Activated T-helper 1 cell treated with Interleukin-2 at 50 U/mL for 16 hours (primary cell): ENCODE data around the gene IGSF9B.

Experiments used
- DNase-seq: peaks from one replicate; pipeline ENCODE4 v3.0.0-alpha.2; 2020; ENCODE audit warnings: low read depth

IGSF9B gene

DNA sequence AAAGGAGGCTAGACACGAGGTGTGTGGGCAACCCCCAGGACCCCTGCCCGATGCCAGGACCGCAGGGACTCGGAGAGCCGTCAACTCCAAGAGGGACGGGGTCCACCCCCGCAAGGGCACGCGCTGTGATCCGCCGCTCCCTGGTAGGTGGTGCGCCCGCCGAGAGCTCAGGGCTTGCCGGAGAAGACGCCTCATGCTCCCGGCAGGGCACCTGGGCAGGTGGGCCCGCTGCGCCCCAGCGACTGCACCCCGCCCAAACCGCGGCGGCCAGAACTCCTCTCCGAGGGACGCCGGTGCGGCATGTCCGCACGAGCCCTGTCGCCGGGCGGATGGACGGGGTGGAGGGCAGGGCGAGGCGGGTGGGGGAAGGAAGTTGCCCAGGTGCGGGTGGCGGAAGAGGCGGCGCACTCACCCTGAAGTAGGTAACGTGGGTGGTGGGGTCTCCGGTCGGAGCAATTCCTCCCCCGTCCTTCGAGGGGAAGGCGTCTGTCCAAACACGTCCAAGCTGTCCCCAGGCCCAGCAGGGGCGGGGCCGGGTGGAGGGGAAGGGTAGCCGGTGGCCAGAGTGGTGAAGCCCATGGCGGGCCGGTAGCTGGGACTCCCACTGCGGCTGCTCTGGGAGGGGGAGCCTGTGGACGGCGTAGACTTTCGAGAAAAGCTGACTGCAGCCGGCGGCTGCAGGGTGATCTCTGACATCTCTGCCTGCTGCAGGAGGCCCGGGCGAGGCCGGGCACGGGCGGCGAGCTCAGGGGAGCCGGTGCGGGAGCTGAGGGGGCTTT lies 37.2 kb downstream of the IGSF9B start:
- no peak for DNase-seq

DNA sequence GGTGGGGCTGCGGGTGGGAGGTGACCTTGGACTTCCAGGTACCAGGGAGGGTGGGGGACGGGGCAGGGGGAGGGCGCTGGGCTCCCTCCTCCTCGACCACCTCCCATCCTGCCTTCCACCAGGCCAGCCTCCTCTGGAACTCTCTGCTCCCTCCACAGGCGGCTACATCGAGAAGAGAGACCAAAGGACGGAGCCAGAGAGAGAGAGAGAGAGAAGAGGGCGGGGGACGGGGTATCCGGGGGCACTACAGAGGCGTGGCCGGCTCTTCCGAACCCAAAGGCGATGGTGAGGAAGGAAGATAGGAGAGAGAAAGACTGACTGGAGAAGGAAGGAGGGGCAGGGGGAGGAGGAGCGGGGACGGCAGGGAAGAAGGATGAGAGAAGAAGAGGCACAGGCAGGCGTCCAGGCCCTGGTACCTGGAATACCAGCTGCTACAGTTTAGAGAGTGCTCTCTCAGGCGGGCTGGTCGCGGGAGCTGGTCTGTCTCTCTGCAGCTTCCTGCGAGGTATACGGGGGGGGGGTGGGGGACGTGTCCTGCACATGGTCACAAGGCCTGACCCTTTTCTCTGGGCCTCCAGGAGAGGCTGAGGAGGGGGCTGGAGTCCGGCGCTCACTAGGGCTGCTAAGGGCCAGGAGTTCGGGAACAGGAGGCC lies 38.0 kb downstream of the IGSF9B start:
- no peak for DNase-seq

DNA sequence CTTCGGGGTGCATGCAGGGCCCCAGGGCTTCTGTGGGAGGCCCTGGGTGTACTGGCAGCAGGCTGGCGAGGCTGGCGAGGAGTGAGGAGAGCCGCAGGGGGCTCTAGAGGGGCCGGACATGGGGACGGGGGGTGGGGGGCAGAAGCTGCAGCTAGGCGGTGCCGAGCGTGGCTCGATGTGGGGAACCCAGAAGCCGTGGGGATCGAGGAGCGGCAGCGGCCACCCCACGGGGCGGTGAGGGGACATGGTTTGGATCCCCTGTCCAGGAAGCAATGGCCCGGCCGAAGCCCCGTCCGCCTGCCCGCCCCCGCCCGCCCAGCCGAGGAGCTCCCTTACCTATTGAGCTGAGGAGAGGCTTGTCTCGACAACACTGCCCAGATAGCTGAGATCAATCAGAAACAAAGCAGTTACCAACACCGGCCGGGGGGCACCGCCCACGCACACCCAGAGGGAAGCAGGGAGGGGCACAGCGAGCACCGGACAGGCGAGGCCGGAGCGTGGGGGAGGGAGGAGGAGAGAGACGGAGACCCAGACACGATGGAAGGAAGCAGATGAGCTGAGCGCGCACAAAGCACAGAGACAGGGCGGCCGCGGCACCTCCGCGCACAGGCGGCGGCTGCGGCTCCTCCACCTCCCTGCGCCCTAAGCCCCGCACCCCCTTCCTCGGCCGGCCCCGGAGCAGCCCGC lies 38.7 kb downstream of the IGSF9B start:
- DNase-seq: no peak

DNA sequence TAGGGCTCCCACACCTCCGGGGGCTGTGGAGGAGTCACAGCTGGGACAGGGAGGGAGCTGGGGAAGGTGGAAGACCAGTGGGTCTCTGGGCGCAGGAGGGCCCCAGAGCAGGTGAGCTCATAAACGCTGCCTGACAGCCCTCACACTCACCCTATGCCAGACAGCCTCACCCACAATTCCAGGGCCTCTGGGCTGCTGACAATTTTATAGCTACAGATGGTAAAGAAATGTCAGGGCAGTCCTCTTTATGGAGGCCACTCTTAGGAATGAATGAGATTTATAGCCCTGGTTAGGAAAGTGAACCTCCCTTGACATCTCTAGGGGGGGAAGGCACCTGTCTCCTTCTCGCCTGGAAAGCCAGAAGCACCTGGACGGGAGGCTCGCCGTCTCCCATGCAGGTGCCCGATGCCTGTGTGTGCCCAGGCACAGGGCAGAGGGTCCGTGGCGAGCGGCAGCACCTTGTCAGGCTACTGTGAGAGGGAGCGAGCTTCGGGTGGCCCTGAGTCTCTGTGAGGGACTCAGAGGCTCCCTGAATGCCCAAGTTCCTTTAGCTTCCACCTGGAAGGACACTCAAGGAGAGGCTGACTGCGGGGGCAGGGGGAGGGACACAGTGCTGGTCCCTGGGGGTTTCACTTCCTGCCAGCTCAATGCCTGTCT lies 39.9 kb downstream of the IGSF9B start:
- no peak for DNase-seq

DNA sequence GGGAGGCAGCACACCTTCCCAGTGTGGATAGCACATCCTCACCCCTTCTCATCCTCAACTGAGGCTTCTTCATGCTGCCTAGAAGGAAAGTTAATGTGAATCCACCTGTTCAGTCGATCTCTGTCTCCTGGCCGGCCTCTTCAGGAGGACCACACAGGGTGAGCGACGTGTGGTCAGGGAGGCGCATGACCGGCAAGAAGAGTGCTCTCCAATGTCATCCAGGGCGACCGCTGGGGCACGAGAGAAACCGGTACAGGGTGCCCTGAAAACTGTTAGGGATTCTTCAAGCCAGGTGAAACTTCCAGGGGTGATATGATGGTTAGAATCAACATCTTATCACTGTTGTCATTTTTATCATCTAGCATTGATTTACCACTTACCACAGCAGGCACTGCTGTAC lies 43.0 kb downstream of the IGSF9B start:
- DNase-seq: no peak

DNA sequence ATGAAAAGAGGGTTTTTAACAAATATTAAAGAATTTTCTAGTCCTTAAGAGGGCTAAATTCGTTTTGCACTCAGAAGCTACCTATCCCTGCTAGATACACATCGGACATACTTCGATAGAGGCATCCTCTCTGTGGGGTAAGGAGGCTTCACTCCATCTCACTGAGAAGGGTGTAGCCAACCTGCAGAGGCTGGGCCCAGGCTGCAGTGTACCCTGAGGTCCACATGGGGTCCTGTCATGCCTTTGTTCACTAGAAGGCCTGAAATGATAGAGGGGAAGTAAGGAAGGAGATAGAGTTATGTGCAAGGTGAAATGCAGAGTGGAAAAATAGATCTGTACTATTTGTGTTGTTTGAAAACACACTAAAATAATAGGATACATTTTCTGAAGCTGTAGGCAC lies 45.6 kb downstream of the IGSF9B start:
- no peak for DNase-seq

DNA sequence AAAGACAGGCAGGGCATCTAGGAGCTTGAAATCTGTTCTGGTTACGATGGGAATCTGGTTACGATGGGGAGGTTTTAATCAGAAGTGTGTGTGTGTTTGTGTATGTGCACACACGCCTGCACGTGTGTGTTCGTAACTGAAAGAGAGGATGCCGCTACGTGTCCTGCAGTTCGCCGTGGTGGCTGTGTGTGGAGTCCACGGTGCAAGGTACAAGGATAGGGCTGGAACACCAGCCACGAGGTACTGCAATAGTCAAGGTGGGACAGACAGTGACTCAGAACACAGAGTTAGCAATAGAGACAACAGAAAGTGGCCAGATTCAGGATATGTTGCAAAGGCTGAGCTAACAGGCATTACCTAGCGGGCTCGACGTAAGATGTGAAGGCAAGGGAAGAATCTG lies 46.7 kb downstream of the IGSF9B start:
- no peak for DNase-seq

DNA sequence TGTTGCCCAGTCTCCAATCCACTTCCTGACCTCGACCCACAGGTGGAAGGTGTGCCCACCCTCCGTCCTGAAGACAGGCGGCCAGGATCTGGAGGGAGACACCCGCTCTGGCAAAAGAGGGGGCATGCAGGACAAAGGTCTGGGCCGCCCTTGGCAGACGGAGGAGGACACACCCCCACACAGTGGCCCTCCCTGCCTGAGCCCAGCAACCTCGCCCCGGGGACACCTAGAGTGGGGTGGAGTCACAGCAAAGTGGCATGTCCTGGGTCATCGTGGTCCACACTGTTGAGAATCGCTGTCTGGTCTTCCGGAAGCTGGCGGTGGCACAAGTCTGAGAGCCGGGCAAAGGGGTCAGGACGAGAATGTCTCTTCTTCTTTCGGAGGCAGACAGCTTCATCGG lies 47.9 kb downstream of the IGSF9B start:
- DNase-seq: no peak

DNA sequence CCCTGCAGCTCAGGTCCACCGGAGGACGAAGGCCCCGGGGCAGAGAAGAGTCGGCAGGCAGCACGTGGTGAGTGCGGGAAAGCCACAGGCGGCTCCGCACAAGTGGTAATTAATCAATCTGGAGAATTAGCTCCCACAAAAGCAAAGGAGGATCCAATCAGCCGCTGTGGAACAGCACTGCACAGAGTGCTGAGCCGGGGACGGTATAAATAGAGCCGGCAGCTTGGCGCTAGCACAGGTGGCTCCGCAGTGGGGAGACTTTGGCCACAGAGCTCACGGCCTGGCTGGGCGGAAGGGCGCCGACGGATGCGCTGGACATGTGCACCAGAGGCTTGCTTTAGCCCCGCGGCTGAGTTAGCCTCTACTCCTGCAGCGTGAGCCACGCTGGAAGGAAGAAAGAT lies 48.9 kb downstream of the IGSF9B start:
- no peak for DNase-seq

DNA sequence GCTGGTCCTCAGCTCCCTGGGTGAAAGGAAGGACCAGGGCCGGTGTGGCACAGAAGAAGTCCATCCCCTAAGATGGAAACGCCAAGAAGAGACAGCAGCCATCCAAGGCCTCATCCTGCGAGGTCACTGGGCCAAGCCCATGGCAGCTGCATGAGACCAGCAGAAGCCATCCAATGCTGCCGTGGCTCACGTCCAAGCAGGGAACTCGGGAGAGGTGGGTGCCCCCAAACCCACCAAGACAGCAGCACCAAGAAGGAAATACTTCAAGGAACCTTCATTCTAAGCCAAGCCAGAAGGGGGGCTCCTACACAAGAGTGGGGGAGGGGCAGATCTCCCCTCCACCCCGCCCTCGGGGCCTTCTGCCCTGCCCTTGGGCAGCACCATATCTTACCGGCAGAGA lies 49.6 kb downstream of the IGSF9B start:
- DNase-seq: no peak

DNA sequence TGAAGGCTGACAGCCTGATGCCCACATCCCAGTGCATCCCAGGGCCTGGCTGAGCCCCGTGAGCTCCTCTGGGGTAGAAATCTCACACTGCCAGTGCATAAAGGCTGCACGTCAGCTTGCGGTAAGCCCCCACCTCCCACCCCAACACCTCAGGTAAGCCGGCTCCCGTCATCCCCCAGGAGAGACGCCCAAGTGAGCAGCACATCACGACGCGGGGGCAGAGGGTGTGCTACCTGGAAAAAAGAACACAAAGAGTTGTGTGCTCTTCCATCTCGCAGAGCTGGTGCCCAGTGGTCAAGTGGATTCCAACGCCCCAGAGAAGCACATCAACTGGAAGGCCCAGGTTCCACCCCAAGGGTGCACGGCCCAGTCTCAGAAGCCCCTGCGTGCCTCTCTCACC lies 50.0 kb downstream of the IGSF9B start:
- no peak for DNase-seq

DNA sequence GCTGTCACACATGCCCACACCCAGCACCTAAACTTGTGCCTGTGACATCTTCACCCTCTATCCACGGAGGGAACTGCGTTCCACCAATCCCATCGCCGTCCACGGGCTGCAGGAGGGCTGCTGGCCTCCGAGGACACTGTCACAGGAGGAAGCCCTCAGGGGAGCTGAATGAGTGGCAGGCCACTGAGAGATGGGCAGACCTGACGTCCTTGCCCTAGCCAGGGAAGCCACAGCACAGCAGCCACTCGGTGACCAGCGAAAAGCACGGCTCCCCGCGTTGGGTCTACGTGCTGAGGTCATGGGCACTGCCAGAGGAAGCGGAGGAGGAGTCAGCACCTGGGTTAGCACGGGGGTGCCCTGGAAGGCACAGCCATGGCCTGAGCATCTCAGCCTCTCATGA lies 50.5 kb downstream of the IGSF9B start:
- DNase-seq: no peak

DNA sequence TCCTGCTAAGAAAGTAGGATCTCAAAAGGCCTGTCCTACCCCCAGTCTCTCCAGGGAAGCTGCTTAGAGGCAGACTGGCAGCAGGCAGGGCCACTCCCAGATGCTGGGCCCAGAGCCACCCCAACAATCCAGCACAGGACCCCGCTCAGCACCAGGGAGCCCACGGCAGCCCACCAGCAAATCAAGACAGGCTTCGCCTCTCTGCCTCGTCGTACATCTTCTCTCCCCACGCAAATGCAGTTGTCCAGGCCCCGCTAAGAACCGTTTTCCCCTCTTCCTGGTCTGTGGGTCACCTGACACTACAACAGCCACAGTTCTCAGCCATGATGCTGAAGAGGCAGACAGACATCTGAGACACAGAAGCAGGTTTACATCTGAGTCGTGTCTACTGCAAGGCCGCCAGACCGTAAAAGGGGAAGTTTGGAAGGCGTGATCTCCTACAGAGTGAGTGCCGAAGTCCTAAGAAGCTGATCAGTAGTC lies 51.1 kb downstream of the IGSF9B start:
- no peak for DNase-seq

DNA sequence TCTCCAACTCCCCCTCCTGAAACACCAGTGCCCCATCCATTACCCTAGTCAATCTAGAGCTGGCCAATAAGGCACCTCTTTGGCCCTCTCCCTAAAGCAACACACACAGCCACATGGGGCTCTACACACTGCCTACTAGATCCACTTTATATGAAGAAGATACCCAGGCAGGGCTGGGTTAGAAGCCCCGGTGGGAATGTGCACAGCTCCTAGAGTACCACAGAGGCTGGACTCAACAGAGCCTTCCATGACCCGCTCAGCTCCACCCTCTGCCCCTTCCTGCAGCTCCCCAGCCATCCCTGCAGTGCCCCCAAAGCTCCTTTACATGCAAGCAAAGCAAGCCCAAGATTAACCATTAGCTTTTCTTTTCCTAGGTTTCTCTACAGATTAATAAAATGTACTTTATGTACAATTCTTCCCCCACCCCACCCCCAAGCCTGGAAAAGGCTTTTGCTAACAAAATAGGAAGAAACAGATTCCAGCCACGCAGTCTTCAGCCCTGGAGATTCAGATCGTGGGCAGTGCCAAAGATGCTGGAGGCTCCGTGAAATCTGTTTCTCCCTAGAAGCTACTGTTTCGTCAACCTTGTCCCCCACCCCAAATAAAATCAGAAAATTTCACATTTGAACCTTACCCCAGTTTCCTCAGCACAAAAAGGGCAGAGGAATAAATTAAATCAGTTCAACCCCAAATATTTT lies 51.8 kb downstream of the IGSF9B start:
- no peak for DNase-seq

DNA sequence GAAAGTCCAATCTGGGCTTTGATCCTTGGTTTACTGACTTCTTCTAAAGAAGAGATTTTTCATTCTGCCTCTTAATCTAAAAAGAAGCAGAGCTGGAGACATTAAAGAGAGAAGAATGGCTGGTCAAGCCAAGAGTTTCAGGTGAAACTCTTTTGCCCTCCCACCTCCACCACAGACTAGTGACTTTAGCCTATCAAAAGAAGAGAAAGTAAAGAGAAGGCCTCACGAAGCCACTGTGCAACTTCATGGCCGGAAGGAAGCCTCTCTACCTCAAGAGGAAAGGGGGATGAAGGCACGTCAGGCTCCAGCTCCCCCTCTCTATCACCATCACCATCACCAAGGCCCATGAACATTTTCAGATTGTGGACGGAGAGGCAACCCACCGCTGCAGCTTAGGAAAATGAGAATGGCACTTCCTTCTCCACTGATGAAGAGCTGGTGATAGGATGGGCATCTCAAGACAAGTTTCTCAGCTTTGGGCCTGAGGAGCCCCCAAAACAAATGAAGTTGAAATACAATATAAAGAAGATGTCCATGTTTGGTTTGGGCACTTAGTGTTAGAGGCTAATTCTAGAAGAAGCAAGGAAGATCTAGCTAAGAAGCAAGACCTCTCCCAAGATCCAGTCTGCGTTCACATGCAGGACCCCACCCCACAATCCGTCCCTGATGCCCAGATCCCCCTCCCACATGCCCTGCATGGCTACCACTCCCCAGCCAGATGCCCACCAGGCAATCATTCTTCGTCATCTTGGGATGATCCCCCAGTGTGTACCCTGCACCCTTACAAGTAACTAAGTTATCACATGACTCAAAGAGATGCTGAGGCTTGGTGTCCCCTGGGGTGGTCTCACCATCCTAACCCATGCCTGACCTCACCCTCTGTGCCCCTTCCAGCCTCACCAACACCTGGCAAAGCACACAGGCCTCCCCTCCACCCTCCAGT lies 52.6 kb downstream of the IGSF9B start:
- no peak for DNase-seq

DNA sequence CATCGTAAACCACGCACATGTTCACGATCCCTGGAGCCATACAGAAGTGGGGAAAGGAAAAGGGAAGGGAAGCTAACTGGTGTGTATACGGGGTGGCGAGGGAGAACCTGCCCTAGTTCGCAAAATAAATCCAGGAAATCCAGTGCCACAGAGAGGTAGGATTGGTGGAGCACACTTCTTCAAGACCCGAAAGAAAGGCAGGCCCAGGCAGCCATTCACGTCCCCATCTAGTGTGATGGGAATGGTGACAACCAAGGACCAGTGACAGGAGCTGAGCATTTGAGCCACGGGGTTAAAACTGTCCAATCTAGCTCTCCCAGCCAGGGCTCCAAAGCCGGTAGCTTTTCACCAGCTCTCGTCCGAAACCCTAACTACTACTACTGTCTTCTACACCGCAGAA lies 53.7 kb downstream of the IGSF9B start:
- no peak for DNase-seq

DNA sequence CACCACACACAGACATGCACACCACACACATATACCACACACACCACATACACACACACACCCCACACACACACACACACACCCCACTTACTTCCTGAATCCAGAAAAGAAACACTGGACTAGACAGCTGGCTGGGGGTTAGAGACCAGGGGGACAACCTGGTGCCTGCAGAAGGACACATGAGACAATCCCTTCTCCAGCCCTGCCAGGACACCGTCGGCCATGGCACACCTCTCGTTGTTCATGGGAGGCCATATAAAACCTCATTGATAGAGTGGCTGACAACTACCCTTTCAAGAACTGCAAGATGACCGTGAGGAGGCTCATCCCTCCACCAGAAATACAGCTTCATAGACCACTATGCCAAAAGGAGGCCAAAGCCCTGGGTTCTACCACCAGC lies 54.3 kb downstream of the IGSF9B start:
- no peak for DNase-seq

DNA sequence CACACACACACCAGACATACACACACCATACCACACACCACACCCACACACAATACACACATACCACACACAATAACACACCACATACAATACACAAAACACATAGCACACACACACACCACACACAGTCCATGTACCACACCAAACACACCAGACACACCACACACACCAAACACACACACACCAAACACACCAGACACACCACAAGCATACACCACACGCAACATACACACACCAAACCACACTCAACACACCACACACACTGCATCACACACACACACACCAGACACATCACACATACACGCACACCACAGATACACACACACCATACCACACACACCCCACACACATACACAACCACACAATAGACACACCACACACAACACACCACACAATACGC lies 54.8 kb downstream of the IGSF9B start:
- DNase-seq: no peak

DNA sequence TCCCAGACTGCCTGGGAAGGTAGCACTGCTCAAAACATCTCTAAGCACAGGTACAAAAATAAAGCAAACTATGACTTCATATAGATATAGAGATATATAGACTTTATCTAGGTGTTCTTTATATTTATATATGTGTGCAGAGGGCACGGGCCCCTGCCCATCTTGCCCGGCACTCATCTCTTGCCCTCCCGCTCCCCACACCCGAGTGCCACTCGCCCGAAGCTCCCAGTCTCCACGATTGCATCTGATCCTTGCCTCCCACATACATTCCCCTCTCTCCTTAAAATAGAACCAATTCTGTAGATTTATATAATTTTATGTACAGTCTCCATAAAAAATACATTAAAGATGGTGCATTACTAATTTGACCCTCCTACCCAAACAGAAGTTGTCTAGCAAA lies 55.5 kb downstream of the IGSF9B start:
- no peak for DNase-seq

DNA sequence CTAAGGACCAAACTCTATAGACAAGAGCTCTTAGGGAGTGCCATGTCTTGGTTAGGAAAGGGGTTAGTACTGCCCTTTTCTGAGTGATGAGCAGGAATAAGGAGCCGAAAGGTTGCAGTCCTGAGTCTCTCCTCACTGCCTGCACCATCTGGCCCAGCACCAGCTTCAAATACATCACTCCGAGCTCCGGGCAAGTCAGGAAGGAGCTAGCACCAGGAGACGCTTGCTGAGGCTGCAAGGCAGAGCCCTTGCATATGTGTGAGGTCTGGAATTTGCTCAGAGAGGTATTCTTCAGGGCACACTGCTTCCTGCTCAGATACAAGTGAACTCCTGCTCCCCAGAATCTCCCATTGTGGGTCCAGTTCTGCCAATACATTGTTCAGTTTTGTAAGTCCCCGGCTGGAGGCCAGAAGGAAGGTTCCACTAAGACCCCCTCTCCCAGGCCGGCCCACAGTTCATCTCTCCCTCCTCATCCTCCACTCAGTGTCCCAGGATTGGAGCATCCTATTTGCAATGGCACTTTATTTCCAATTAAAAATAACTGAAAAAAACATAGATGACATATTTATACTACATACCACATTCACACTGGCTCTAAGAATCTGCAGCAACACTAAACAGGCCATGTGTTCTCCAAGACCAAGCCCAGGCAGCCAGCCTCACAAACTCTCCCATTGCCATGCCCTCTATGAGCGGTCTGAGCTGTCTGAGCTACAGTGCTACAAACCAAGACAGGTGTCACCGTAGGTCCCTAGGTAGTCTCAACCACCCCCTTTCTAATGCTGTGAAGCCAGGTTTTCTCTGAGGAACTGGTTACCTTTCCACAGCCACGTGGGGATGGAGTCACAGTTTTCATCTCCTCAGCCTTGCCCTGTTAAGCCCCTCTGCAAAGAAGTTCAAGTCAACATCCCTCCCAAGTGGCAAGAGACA lies 56.3 kb downstream of the IGSF9B start:
- DNase-seq: no peak
